Activated CD4-positive, alpha-beta T cell treated with anti-CD3 and anti-CD28 coated beads, Interleukin-2, amount 50 U/mL, for 48 hours (primary cell): ENCODE data around the gene GABBR1.

Experiments used
- DNase-seq, 2 experiments: peaks; one replicate each; pipeline ENCODE4 v3.0.0-alpha.2; 2020

The GABBR1 gene

GRCh38 chr6:29524044-29524443, 108.9 kb downstream of the GABBR1 start:
- DNase-seq = no peak

- DNase-seq = no peak
These were observed 110.8 kb downstream of the GABBR1 start for GRCh38 chr6:29522227-29522626.

GRCh38 chr6:29521006-29521680, 111.8 kb downstream of the GABBR1 start:
- no peak for DNase-seq

GRCh38 chr6:29520232-29520631, 112.8 kb downstream of the GABBR1 start:
- no peak for DNase-seq

GRCh38 chr6:29519291-29520010, 113.5 kb downstream of the GABBR1 start:
- DNase-seq = no peak

- DNase-seq = no peak
These were observed 115.1 kb downstream of the GABBR1 start for GRCh38 chr6:29517728-29518440.

GRCh38 chr6:29517245-29517644, 115.7 kb downstream of the GABBR1 start:
- DNase-seq = no peak

GRCh38 chr6:29516108-29516507, 116.9 kb downstream of the GABBR1 start:
- DNase-seq = peak; percentile 20 to 25

GRCh38 chr6:29510746-29511300, 122.2 kb downstream of the GABBR1 start:
- DNase-seq = no peak

- DNase-seq = no peak
These were observed 122.8 kb downstream of the GABBR1 start for GRCh38 chr6:29510202-29510601.
